Neutrophil (primary cell): Measurements from ENCODE around the gene CAND2.

ENCODE experiments used
- H3K27ac ChIP-seq: fragments of 200-600 bp; sonication (generic); 2 replicates; pipeline ENCODE4 v1.5.1; 2016; ENCODE audit warnings: mild to moderate bottlenecking, moderate library complexity
- H3K27me3 ChIP-seq: fragments of 200-600 bp; sonication (generic); 2 replicates; pipeline ENCODE4 v1.6.0; 2016; ENCODE audit warnings: mild to moderate bottlenecking
- H3K36me3 ChIP-seq: fragments of 200-600 bp; sonication (generic); 2 replicates; pipeline ENCODE4 v1.5.1; 2017
- H3K4me1 ChIP-seq, 2 experiments: fragments of 200-600 bp in 1 of 2; sonication (generic) in 1 of 2; 1 replicate in 1 of 2; 2 replicates in 1 of 2; pipeline versions ENCODE4 v1.5.1 to v1.6.1; 2013 to 2016; ENCODE audit warnings: low read depth in 1 of 2, low read length in 1 of 2, mild to moderate bottlenecking in 1 of 2, moderate library complexity in 1 of 2; ENCODE audit not compliant: control insufficient read depth in 1 of 2, insufficient read depth in 1 of 2
- H3K4me3 ChIP-seq, 2 experiments: fragments of 200-600 bp in 1 of 2; sonication (generic) in 1 of 2; 1 replicate in 1 of 2; 2 replicates in 1 of 2; pipeline ENCODE4 v1.5.1; 2013 to 2016; ENCODE audit warnings: low read depth in 1 of 2, low read length in 1 of 2, mild to moderate bottlenecking in 1 of 2, moderate library complexity in 1 of 2
- H3K9me3 ChIP-seq: fragments of 200-600 bp; sonication (generic); 2 replicates; pipeline ENCODE4 v1.5.1; 2016
- TF ChIP-seq, protein P1 (sequence below): fragments of 200-600 bp; sonication (generic); IDR thresholded peaks from 2 replicates; pipeline ENCODE4 v1.5.1; 2016; ENCODE audit warnings: antibody characterized with exemption

CAND2 gene

GRCh38 chr3:12818273-12818672, 21.8 kb downstream of the CAND2 start:
- Histone ChIP-seq H3K9me3 (no peaks in the 10 kb centered on the region), H3K4me1 (no peaks in the 10 kb centered on the region), H3K27me3 (peaks cover 11% of the 10 kb centered on the region), H3K4me3 (no peak overlapping the region), H3K36me3 (no peaks in the 10 kb centered on the region), H3K27ac (no peak overlapping the region)
- TF ChIP-seq, protein P1, sequence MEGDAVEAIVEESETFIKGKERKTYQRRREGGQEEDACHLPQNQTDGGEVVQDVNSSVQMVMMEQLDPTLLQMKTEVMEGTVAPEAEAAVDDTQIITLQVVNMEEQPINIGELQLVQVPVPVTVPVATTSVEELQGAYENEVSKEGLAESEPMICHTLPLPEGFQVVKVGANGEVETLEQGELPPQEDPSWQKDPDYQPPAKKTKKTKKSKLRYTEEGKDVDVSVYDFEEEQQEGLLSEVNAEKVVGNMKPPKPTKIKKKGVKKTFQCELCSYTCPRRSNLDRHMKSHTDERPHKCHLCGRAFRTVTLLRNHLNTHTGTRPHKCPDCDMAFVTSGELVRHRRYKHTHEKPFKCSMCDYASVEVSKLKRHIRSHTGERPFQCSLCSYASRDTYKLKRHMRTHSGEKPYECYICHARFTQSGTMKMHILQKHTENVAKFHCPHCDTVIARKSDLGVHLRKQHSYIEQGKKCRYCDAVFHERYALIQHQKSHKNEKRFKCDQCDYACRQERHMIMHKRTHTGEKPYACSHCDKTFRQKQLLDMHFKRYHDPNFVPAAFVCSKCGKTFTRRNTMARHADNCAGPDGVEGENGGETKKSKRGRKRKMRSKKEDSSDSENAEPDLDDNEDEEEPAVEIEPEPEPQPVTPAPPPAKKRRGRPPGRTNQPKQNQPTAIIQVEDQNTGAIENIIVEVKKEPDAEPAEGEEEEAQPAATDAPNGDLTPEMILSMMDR: no peak

DNA sequence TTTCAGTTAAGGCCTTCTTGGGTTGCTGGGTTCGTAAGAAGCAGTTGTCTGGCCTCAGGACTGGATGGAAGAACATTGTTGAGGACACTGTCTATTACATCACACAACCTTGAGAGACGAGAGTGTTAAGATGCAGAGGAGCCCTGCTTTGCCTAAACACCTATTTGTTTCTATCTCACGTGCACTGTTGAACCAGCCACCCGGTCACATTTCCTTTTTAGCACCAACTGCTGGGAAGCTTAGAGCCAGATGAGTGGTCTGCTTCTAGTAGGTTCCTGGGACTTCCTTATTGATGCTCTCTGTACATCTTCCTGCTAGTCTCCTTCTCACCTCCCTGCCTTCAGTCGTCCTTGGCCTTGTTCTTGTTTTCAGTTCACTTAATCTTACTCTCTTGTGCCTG, 22.3 kb downstream of the CAND2 start:
- peaks cover 11% of the 10 kb centered on the region for H3K27me3 ChIP-seq
- H3K36me3 ChIP-seq: no peaks in the 10 kb centered on the region
- no peaks in the 10 kb centered on the region for H3K4me1 ChIP-seq
- H3K9me3 ChIP-seq: no peaks in the 10 kb centered on the region
- H3K27ac ChIP-seq: no peak overlapping the region
- TF ChIP-seq, protein P1: no peak
- no peak overlapping the region for H3K4me3 ChIP-seq

DNA sequence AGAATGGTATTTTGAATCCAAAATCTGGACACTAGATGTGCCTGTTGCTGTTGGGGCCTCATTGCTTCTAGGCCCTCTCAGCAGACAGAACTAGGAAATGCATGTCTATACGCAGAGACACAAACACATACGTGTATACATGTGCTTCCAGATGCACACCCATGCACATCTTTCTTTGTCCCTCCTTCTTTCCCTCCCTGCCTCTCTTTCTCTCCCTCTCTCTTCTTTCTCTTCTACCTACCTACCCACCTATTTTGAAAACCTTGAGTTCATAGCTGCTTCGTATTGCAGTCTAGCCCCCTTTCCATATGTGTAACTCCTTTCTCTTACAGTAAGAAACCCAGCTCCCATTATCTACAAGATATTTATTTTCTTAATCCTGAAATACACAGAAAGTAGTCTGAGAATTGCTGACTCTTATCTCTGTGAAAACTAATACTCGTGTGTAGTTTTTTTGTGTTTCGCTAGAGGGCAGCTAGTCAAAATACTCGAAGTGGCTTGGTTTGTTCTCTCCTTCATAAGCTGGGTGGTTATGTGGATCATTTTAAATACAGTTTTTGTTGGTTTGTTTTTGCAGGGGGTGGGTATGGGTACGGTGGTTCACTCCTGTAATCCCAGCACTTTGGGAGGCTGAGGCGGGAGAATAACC, 26.4 kb downstream of the CAND2 start:
- Histone ChIP-seq H3K27me3 (peaks cover under 1% of the 10 kb centered on the region), H3K4me3 (no peak overlapping the region), H3K36me3 (no peaks in the 10 kb centered on the region), H3K27ac (no peak overlapping the region), H3K4me1 (no peaks in the 10 kb centered on the region), H3K9me3 (no peaks in the 10 kb centered on the region)
- TF ChIP-seq, protein P1: no peak

DNA sequence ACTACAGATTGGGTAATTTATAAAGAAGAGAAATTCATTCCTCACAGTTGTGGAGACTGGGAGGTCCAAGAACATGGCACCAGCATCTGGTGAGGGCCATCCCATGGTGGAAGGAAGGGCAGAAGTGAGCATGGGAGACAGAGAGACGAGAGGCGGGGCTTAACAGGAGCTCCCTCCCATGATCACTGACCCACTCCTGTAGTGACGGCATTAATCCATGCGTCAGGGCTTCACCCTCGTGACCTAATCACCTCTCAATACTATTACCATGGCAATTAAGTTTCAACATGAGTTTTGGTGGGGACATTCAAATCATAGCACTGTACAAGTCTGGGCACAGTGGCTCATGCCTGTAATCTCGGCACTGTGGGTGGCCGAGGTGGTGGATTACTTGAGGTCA, 27.8 kb downstream of the CAND2 start:
- no peaks in the 10 kb centered on the region for H3K36me3 ChIP-seq
- H3K27ac ChIP-seq: no peak overlapping the region
- H3K27me3 ChIP-seq: no peaks in the 10 kb centered on the region
- no peaks in the 10 kb centered on the region for H3K4me1 ChIP-seq
- H3K9me3 ChIP-seq: no peaks in the 10 kb centered on the region
- no peak overlapping the region for H3K4me3 ChIP-seq
- TF ChIP-seq, protein P1: no peak

- Histone ChIP-seq H3K4me3 (no peak overlapping the region), H3K9me3 (no peaks in the 10 kb centered on the region), H3K4me1 (no peaks in the 10 kb centered on the region), H3K27ac (no peak overlapping the region), H3K36me3 (no peaks in the 10 kb centered on the region), H3K27me3 (no peaks in the 10 kb centered on the region)
- TF ChIP-seq, protein P1: no peak
Observed at GRCh38 chr3:12825156-12825555, 28.7 kb downstream of the CAND2 start.
